ENCODE data around the gene LIN54. TPM values are rescaled to one million over a fixed set of nuclear protein-coding genes. Genes with fewer than 3 reads are reported as not detected.

Gene LIN54
- total and polyA plus RNA-seq, 9 of the 15 experiments (the other 6 are each of a cell fraction or from before 2014, with no cell fraction given): 2.2 to 22.5 (median 15.8) TPM

- peak; percentile 86 for FAIRE-seq
- H3K27me3 ChIP-seq (ENCODE audit: control insufficient read depth in 2 of 2, insufficient read depth in 2 of 2, low read length in 2 of 2): no peaks in the 10 kb centered on the region
- 39% methylated on average over 3 of the region's 3 CpGs for WGBS (ENCODE audit: insufficient coverage, low coverage, missing lambda C conversion rate)
- H3K9me3 ChIP-seq (replicated peaks; ENCODE audit: control insufficient read depth, insufficient read depth, low read depth, low read length): peaks cover 8% of the 10 kb centered on the region
- no TSS peak for BruUV-seq (replicated peaks)
- H4K20me1 ChIP-seq (replicated peaks; ENCODE audit: control insufficient read depth, insufficient read depth, low read length): no peaks in the 10 kb centered on the region
- H3K36me3 ChIP-seq (ENCODE audit: control insufficient read depth, insufficient read depth, low read length): no peaks in the 10 kb centered on the region
- H3K79me2 ChIP-seq (ENCODE audit: control insufficient read depth, insufficient read depth, low read length): no peaks in the 10 kb centered on the region
- peak; percentile 35 to 77 (median 56) for DNase-seq (ENCODE audit: extremely low read depth in 1 of 4, low spot score in 3 of 4)
- intact Hi-C loops (cut with micrococcal nuclease): loop anchor here (10.0 kb wide), 1 partner anchor 645 kb away; the partner anchor contains the start of gene HNRNPD
- H3K9ac ChIP-seq (ENCODE audit: insufficient read depth in 1 of 2, low read depth in 2 of 2, low read length in 2 of 2): peak overlapping the region in 1 of 2 experiments; percentile 40; a peak in 1 of 4 replicates
- H2AFZ ChIP-seq (ENCODE audit: low read depth, low read length): peak overlapping the region; percentile 49
- peak; percentile 92 for ATAC-seq
- H3K4me1 ChIP-seq (replicated peaks in 1 of 2; ENCODE audit: control insufficient read depth in 2 of 2, insufficient read depth in 2 of 2, low read length in 2 of 2): peaks cover 2 to 12% of the 10 kb centered on the region in 2 experiments
- ChIA-PET POLR2A (interaction anchor here (0.6 to 0.7 kb wide), 2 partner anchors 15 to 96 kb away, joined by 3 read pairs; partner anchors contain the start of gene COPS4), CTCF (ENCODE audit: low intra/inter-chr PET ratio) (no interaction called here)
- H3K9me1 ChIP-seq (ENCODE audit: control insufficient read depth, insufficient read depth, low read length): no peaks in the 10 kb centered on the region
- peak overlapping the region; percentile 20; the same call in 2 of the 3 replicates for H3K27ac ChIP-seq (ENCODE audit: extremely low read depth, low read depth, low read length)
- no peak overlapping the region for H3K4me3 ChIP-seq
- in situ Hi-C loops (cut with MboI): no loop called here
- H3K4me2 ChIP-seq (ENCODE audit: insufficient read depth, low read length): peak overlapping the region; percentile 29; the same call in 1 of the 2 replicates
- TF ChIP-seq PML (IDR thresholded peaks at IDR 0.05; ENCODE audit: low read length) (peak; percentile 75; the same call in 1 of the 2 replicates), EP300 (IDR thresholded peaks at IDR 0.05; ENCODE audit: low read length) (peak; percentile 56; the same call in 1 of the 2 replicates), ZBTB11 (CRISPR knock-in tag; IDR thresholded peaks at IDR 0.05) (peak in 1 of 3 experiments; percentile 39; a peak in 1 of 6 replicates), ZNF184 (CRISPR knock-in tag; IDR thresholded peaks at IDR 0.05) (no peak), ZNF766 (CRISPR knock-in tag; conservative IDR thresholded peaks at IDR 0.05) (peak; percentile 34; the same call in 1 of the 2 replicates), ZBTB33 (CRISPR knock-in tag; IDR thresholded peaks at IDR 0.05) (no peak), ARID3A (IDR thresholded peaks at IDR 0.05; ENCODE audit: borderline replicate concordance, low read depth, low read length) (no peak), BRD9 (IDR thresholded peaks at IDR 0.05; ENCODE audit: low read depth, partially characterized antibody) (peak; percentile 57), SOX6 (IDR thresholded peaks at IDR 0.05) (peak; percentile 53; the same call in 1 of the 2 replicates), ARNT (IDR thresholded peaks at IDR 0.05) (0 out of 4 replicates have a peak, but pooled peaks of 1 of the 2 experiments have one; percentile 50), SMAD4 (CRISPR knock-in tag; conservative IDR thresholded peaks at IDR 0.05) (no peak), KLF16 (IDR thresholded peaks at IDR 0.05) (peak; percentile 73)
Observed at GRCh38 chr4:83019794-83020494, 9.3 kb upstream of the LIN54 start.
